GM18508 (cell line): Measurements from ENCODE around the gene ELAVL4.
A peak's percentile ranks its signal among the peaks of the same experiment; 100 is the strongest.

Experiments
- ATAC-seq: cut with Tn5 transposase; IDR thresholded peaks from one replicate; pipeline ENCODE4 v1.9.1; 2021; ENCODE audit warnings: moderate number of reproducible peaks; ENCODE audit not compliant: insufficient read depth, unreplicated experiment

ELAVL4 gene

GRCh38 chr1:50236656-50237055 is 127.9 kb downstream of the ELAVL4 start:
- ATAC-seq = no peak

- ATAC-seq = no peak
These were observed 128.3 kb downstream of the ELAVL4 start for GRCh38 chr1:50237056-50237455.

GRCh38 chr1:50243939-50244338 is 135.2 kb downstream of the ELAVL4 start:
- ATAC-seq = no peak

GRCh38 chr1:50246869-50247268 is 138.1 kb downstream of the ELAVL4 start:
- no peak for ATAC-seq

- ATAC-seq = peak; percentile 49
These were observed 143.0 kb downstream of the ELAVL4 start for GRCh38 chr1:50251702-50252101.

GRCh38 chr1:50252196-50252595 is 143.5 kb downstream of the ELAVL4 start:
- ATAC-seq = no peak
